Fibroblast of skin of scalp (primary cell): ENCODE results near the gene MYH9.
"Not testable (repeated sequence)": the region's sequence is repeated elsewhere in the genome, so short reads cannot be mapped to it uniquely, and the experiment has no call there.

ENCODE experiments used
- DNase-seq: peaks from one replicate; pipeline ENCODE4 v3.0.0-alpha.2; 2013

The MYH9 gene

GRCh38 chr22:36290391-36291075 is 97.2 kb downstream of the MYH9 start:
- DNase-seq, result not testable (repeated sequence)

- DNase-seq, result not testable (repeated sequence)
Measured at GRCh38 chr22:36289948-36290371, 97.8 kb downstream of the MYH9 start.

- no peak for DNase-seq
Measured at GRCh38 chr22:36289406-36289870, 98.3 kb downstream of the MYH9 start.

GRCh38 chr22:36288571-36289405 is 99.0 kb downstream of the MYH9 start:
- DNase-seq, result no peak

GRCh38 chr22:36287881-36288515 is 99.8 kb downstream of the MYH9 start:
- no peak for DNase-seq

- peak; percentile 73 for DNase-seq
Measured at GRCh38 chr22:36286096-36286957, 101.4 kb downstream of the MYH9 start.

GRCh38 chr22:36285545-36285944 is 102.2 kb downstream of the MYH9 start:
- no peak for DNase-seq

- DNase-seq, result no peak
Measured at GRCh38 chr22:36285017-36285416, 102.8 kb downstream of the MYH9 start.

- no peak for DNase-seq
Measured at GRCh38 chr22:36284171-36284571, 103.6 kb downstream of the MYH9 start.

- DNase-seq, result no peak
Measured at GRCh38 chr22:36282328-36282831, 105.4 kb downstream of the MYH9 start.

- DNase-seq, result no peak
Measured at GRCh38 chr22:36281781-36282327, 105.9 kb downstream of the MYH9 start.

GRCh38 chr22:36280379-36280778 is 107.4 kb downstream of the MYH9 start:
- peak; percentile 44 for DNase-seq

GRCh38 chr22:36279219-36279666 is 108.5 kb downstream of the MYH9 start:
- DNase-seq, result no peak

- peak; percentile 72 for DNase-seq
Measured at GRCh38 chr22:36277482-36278291, 110.1 kb downstream of the MYH9 start.

- DNase-seq, result peak; percentile 50
Measured at GRCh38 chr22:36274531-36274930, 113.2 kb downstream of the MYH9 start.

- DNase-seq, result not testable (repeated sequence)
Measured at GRCh38 chr22:36271951-36272350, 115.8 kb downstream of the MYH9 start.

- not testable (repeated sequence) for DNase-seq
Measured at GRCh38 chr22:36271231-36271630, 116.5 kb downstream of the MYH9 start.

GRCh38 chr22:36267896-36268485 is 119.8 kb downstream of the MYH9 start:
- no peak for DNase-seq

- DNase-seq, result no peak
Measured at GRCh38 chr22:36267058-36267457, 120.7 kb downstream of the MYH9 start.
